Vein endothelial cell (primary cell): Measurements from ENCODE around the gene GPR87. TPM values are rescaled to one million over a fixed set of nuclear protein-coding genes. Genes with fewer than 3 reads are reported as not detected.

Experiments used
- total RNA-seq: library from RNA; depleted of rRNA; stranded (reverse); fragments of >200 nt; gene quantifications from 2 replicates; pipeline ENCODE4 v1.2.3, GENCODE V29; 2012

GPR87 gene
- total RNA-seq: 0.19 and 0.33 TPM in 2 replicates

GRCh38 chr3:151316267-151316991 is at the start of gene GPR87:
Gene GPR87, minus strand, starts transcription at chr3:151316820. Its CDS starts 16,720 bp downstream, at chr3:151300100.

DNA sequence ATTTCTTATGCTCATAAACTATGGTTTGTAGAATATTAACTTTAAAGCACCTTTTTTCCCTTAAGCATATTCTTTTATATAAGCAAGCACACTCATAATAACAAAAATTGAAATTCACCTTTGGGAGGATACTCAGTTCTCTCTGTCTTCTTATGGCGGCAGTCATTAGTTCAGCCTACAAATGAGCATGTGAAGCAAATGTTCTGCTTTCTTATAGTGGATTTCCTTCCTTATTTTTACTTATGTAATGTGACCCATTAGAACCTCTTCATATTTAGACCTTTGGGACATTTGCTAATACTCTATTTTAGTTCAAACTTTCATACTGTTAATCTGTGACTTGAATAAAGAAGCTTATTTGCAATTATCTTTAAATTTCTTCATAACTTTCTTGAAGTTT is 12.7 kb upstream of the GPR87 start, which contains the start of gene P2RY13:
Gene P2RY13, minus strand, starts transcription at position 187 of the 400 bp plus-strand sequence. Its CDS starts 21 bp downstream, at position 166.

DNA sequence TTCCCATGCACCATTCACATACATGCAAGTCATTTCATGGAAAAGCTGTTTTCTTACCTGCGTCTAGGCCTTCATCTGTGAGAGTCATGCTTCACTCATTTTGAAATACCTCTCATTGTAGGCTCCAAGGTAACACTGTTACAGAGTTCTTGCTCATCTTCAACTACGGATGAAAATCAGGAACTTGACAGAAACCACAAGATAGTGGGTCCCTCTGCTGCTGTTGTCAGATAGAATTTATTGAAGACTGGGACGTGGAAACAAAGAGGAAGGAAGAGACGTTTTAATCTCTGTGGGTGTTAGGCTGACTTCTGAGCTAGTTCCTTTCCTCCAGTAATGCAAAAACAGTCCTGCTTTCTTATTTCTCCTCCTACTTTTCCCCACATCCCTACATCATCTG is 38.4 kb downstream of the GPR87 start, which contains the start of gene P2RY14:
Gene P2RY14, minus strand, starts transcription at position 313 of the 400 bp plus-strand sequence. CDS start 64,226 bp downstream, outside the sequence.

Other genes with a start within 250 kb of the GPR87 start
- 0.65 and 0.67 TPM in 2 replicates for gene MED12L, start 231.2 kb downstream of the GPR87 start, total RNA-seq
- not detected in 2 replicates for gene GPR171, start 113.6 kb downstream of the GPR87 start, total RNA-seq
- not detected in 2 replicates for gene P2RY14, start 38.3 kb downstream of the GPR87 start, total RNA-seq
- gene P2RY13, start 12.7 kb upstream of the GPR87 start, total RNA-seq: not detected in 2 replicates
- not detected in 2 replicates for gene P2RY12, start 67.9 kb upstream of the GPR87 start, total RNA-seq
- gene IGSF10, start 144.2 kb upstream of the GPR87 start, total RNA-seq: under 0.01 TPM in 1 of 2 replicates, not detected in the other